GM12878 (cell line): ENCODE measurements around the gene NID1. TPM values are rescaled to one million over a fixed set of nuclear protein-coding genes. Genes with fewer than 3 reads are reported as not detected.

Source experiments
- ATAC-seq: fragments of 200-7000 bp; cut with Tn5 transposase; 3 replicates; pipeline ENCODE4 v1.9.1; 2020; ENCODE audit warnings: mild to moderate bottlenecking, moderate library complexity
- BruUV-seq: library from RNA; stranded (reverse); fragments of 400-500 nt; replicated peaks from 2 replicates; lab custom pipeline; 2021; lab: Mats Ljungman, UMichigan
- CTCF ChIA-PET: fragments of 300-600 bp; sonication (Branson Sonifier 250); formaldehyde crosslinking; extraction: SDS; loops from one replicate; lab custom pipeline; 2021; ENCODE audit warnings: inconsistent platforms; lab: Yijun Ruan, JAX
- POLR2A ChIA-PET: fragments of 350-600 bp; formaldehyde crosslinking; extraction: SDS; loops from one replicate; lab custom pipeline; 2021; ENCODE audit warnings: inconsistent platforms; lab: Charles Lee
- RAD21 ChIA-PET: fragments of 300-600 bp; sonication (Branson Sonifier 250); formaldehyde crosslinking; loops from one replicate; lab custom pipeline; 2023; ENCODE audit warnings: antibody characterized with exemption; ENCODE audit not compliant: unreplicated experiment; lab: Charles Lee
- SMC1A ChIA-PET: fragments of 300-600 bp; sonication (Branson Sonifier 250); formaldehyde crosslinking; loops from one replicate; lab custom pipeline; 2023; ENCODE audit not compliant: unreplicated experiment, uncharacterized antibody; lab: Charles Lee
- DNase-seq: peaks from one replicate; pipeline ENCODE4 v3.0.0-alpha.2; 2011; ENCODE audit warnings: low read depth, low spot score
- FAIRE-seq: peaks from 3 replicates; lab custom pipeline; 2011; peaks lifted over from hg19 to GRCh38; lab: Jason Lieb, UNC
- H2AFZ ChIP-seq: 2 replicates; pipeline ENCODE4 v1.6.0; 2011; ENCODE audit warnings: low read depth, low read length, control low read depth; ENCODE audit not compliant: control insufficient read depth
- H3K27ac ChIP-seq: 2 replicates; pipeline ENCODE4 v1.5.1; 2011; ENCODE audit warnings: control low read depth; ENCODE audit not compliant: control insufficient read depth, insufficient read depth
- H3K27me3 ChIP-seq, 2 experiments: replicated peaks in 1 of 2; 2 replicates each; pipeline versions ENCODE4 v1.6.0 to v1.6.1; 2011; ENCODE audit warnings: low read length in 1 of 2; ENCODE audit not compliant: control insufficient read depth in 2 of 2, insufficient read depth in 2 of 2
- H3K36me3 ChIP-seq, 2 experiments: 2 replicates each; pipeline ENCODE4 v1.5.1; 2011; ENCODE audit warnings: low read length in 1 of 2; ENCODE audit not compliant: control insufficient read depth in 2 of 2, insufficient read depth in 2 of 2
- H3K4me1 ChIP-seq: 2 replicates; pipeline ENCODE4 v1.6.1; 2011; ENCODE audit warnings: mild to moderate bottlenecking, low read length, moderate library complexity, mixed read lengths; ENCODE audit not compliant: control insufficient read depth, insufficient read depth
- H3K4me2 ChIP-seq: 2 replicates; pipeline ENCODE4 v1.6.0; 2011; ENCODE audit warnings: control low read depth; ENCODE audit not compliant: control insufficient read depth, insufficient read depth
- H3K4me3 ChIP-seq: fragments of 200-600 bp; sonication (generic); 2 replicates; pipeline ENCODE4 v1.5.1; 2016
- H3K79me2 ChIP-seq: 2 replicates; pipeline ENCODE4 v1.6.0; 2011; ENCODE audit warnings: low read length; ENCODE audit not compliant: control insufficient read depth, insufficient read depth
- H3K9ac ChIP-seq: 2 replicates; pipeline ENCODE4 v1.8.0; 2011; ENCODE audit warnings: low read length, control low read depth, mixed read lengths; ENCODE audit not compliant: control insufficient read depth, insufficient read depth
- H3K9me3 ChIP-seq: replicated peaks from 3 replicates; pipeline ENCODE4 v1.5.1; 2011; ENCODE audit warnings: mild to moderate bottlenecking, low read length; ENCODE audit not compliant: control insufficient read depth, insufficient read depth
- H4K20me1 ChIP-seq: 2 replicates; pipeline ENCODE4 v1.6.0; 2011; ENCODE audit not compliant: control insufficient read depth, insufficient read depth
- BRCA1 ChIP-seq: IDR thresholded peaks from 2 replicates; pipeline ENCODE4 v1.6.1; 2011; ENCODE audit warnings: low read depth, low read length, improper control_type of control experiment
- CBX3 ChIP-seq: fragments of 200-600 bp; sonication (generic); IDR thresholded peaks from 2 replicates; pipeline ENCODE4 v1.6.1; 2016; ENCODE audit warnings: low read depth, borderline replicate concordance
- CREB1 ChIP-seq: IDR thresholded peaks from 2 replicates; pipeline ENCODE4 v1.6.1; 2012; ENCODE audit warnings: low read depth, mild to moderate bottlenecking, inconsistent platforms
- GABPA ChIP-seq: IDR thresholded peaks from 2 replicates; pipeline ENCODE4 v1.6.1; 2014; ENCODE audit warnings: antibody characterized with exemption, low read depth, mild to moderate bottlenecking, inconsistent platforms
- GATAD2B ChIP-seq: fragments of 450-650 bp; conservative IDR thresholded peaks from 2 replicates; pipeline ENCODE4 v1.6.1; 2017; ENCODE audit warnings: low read depth, mild to moderate bottlenecking, moderate library complexity
- MYC ChIP-seq: IDR thresholded peaks from 2 replicates; pipeline ENCODE4 v1.6.1; 2011; ENCODE audit warnings: mild to moderate bottlenecking, low read length, moderate library complexity, inconsistent platforms; ENCODE audit not compliant: insufficient read depth, insufficient replicate concordance, insufficient read length, severe bottlenecking
- NFYA ChIP-seq: IDR thresholded peaks from 2 replicates; pipeline ENCODE4 v1.6.1; 2011; ENCODE audit warnings: low read depth, mild to moderate bottlenecking, low read length, improper control_type of control experiment, borderline replicate concordance
- RCOR1 ChIP-seq: conservative IDR thresholded peaks from 2 replicates; pipeline ENCODE4 v1.6.1; 2012; ENCODE audit warnings: low read depth, low read length, improper control_type of control experiment
- SIN3A ChIP-seq: IDR thresholded peaks from 2 replicates; pipeline ENCODE4 v1.6.1; 2012; ENCODE audit warnings: low read depth, low read length, improper control_type of control experiment
- SP1 ChIP-seq: IDR thresholded peaks from one replicate; pipeline ENCODE4 v1.6.1; 2011; ENCODE audit warnings: low read depth, low read length
- TARDBP ChIP-seq: IDR thresholded peaks from 2 replicates; pipeline ENCODE4 v1.6.1; 2016; ENCODE audit warnings: borderline replicate concordance
- WRNIP1 ChIP-seq: IDR thresholded peaks from 2 replicates; pipeline ENCODE4 v1.6.1; 2011; ENCODE audit warnings: low read depth, low read length, improper control_type of control experiment, borderline replicate concordance
- ZNF217 ChIP-seq: fragments of 450-650 bp; IDR thresholded peaks from 2 replicates; pipeline ENCODE4 v1.6.1; 2017; ENCODE audit warnings: antibody characterized with exemption, mild to moderate bottlenecking
- WGBS: methylation state at CpG from one replicate; pipeline ENCODE4 v1.1.6; 2016; ENCODE audit warnings: low lambda C conversion rate; ENCODE audit not compliant: insufficient replicate concordance, insufficient coverage; ENCODE audit errors: missing lambda C conversion rate; 5-methylcytosine and 5-hydroxymethylcytosine counted together
- in situ Hi-C: fragments of 300-500 bp; cut with MboI; formaldehyde crosslinking; loops from 9 replicates; pipeline ENCODE4 v1.14.3; 2018; ENCODE audit warnings: mixed read lengths
- intact Hi-C: fragments of 100-400 bp; cut with micrococcal nuclease; formaldehyde crosslinking; loops from one replicate; pipeline ENCODE4 v1.14.2; 2022; ENCODE audit not compliant: unreplicated experiment
- polyA plus RNA-seq, 11 experiments: library from polyadenylated mRNA; depleted of rRNA in 4 of 11; unstranded in 6 of 11; stranded (reverse) in 5 of 11; fragments of >200 nt; fragmentation: Nextera tagmentation in 4 of 11; fragmentation: Illumina TruSeq in 1 of 11; extraction: Ambion mirVana in 4 of 11; extraction: Trizol in 1 of 11; gene quantifications; 1 replicate in 1 of 11; 2 replicates in 10 of 11; pipeline versions ENCODE4 v1.2.1 to v1.2.3, GENCODE V29; 2011 to 2016; ENCODE audit warnings: inconsistent platforms in 2 of 11, missing spikeins in 2 of 11, low read depth in 1 of 11
- total RNA-seq, 4 experiments: library from RNA; depleted of rRNA in 3 of 4; stranded (reverse); fragments of >200 nt in 3 of 4; fragmentation: Illumina TruSeq in 1 of 4; extraction: Trizol in 1 of 4; gene quantifications; 2 replicates each; pipeline versions ENCODE4 v1.2.1 to v1.2.3, GENCODE V29; 2013 to 2021
- TF ChIP-seq, protein P1 (sequence below): IDR thresholded peaks from 2 replicates; pipeline ENCODE4 v1.6.1; 2012; ENCODE audit warnings: low read depth, low read length, improper control_type of control experiment
- TF ChIP-seq, protein P2 (sequence below): IDR thresholded peaks from 2 replicates; pipeline ENCODE4 v1.6.1; 2012; ENCODE audit warnings: low read depth, low read length, improper control_type of control experiment
- TF ChIP-seq, protein P3 (sequence below): fragments of 450-650 bp; formaldehyde crosslinking; IDR thresholded peaks from 2 replicates; pipeline ENCODE4 v1.5.0; 2022; ENCODE audit warnings: mild to moderate bottlenecking, missing genetic modification characterization
- TF ChIP-seq, protein P4 (sequence below): fragments of 150-350 bp; IDR thresholded peaks from 2 replicates; pipeline ENCODE4 v1.6.1; 2016; ENCODE audit warnings: low read depth, low read length

NID1 gene
- total and polyA plus RNA-seq, 10 of the 15 experiments (the other 5 are each of a cell fraction or from before 2014, with no cell fraction given): 4.2 to 25.7 (median 11.3) TPM

DNA sequence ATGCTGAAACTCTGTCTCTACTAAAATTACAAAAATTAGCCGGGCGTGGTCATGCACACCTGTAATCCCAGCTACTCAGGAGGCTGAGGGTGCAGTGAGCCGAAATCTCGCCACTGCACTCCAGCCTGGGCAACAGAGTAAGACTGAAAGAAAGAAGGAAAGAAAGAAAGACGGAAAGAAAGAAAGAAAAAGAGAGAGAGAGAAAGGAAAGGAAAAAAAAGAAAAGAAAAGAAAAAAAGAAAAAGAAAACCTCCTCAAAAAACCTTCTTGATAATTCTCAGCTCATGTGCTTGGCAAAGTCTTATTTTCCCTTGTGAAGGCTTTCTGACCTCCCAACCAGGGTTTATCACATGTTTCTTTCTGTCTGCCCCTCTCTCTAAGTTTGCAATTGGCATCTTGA lies 7.3 kb downstream of the NID1 start:
- intact Hi-C loops: no loop called here
- SMC1A ChIA-PET: interaction anchor here (1.1 to 3.5 kb wide), 7 partner anchors 9 to 215 kb away, joined by 3 to 17 read pairs (median 4); no protein-coding TSS in a partner anchor
- Histone ChIP-seq H3K4me1 (peaks cover 8% of the 10 kb centered on the region), H3K4me3 (no peak overlapping the region), H3K79me2 (peaks cover 32% of the 10 kb centered on the region), H2AFZ (no peak overlapping the region), H4K20me1 (no peaks in the 10 kb centered on the region), H3K9me3 (no peaks in the 10 kb centered on the region; the same call in 1 of the 3 replicates), H3K27ac (peak overlapping the region; percentile 68; the same call in 1 of the 2 replicates), H3K36me3 (no peaks in the 10 kb centered on the region), H3K9ac (no peak overlapping the region), H3K27me3 (no peaks in the 10 kb centered on the region), H3K4me2 (no peak overlapping the region)
- CTCF ChIA-PET: interaction anchor here (1.0 to 1.1 kb wide), 3 partner anchors 10 to 85 kb away, joined by 3 to 7 read pairs (median 4); no protein-coding TSS in a partner anchor
- in situ Hi-C loops: no loop called here
- WGBS: 86% methylated on average over 5 of the region's 5 CpGs
- RAD21 ChIA-PET: interaction anchor here (1.0 to 2.0 kb wide), 3 partner anchors 9 to 86 kb away, joined by 3 to 13 read pairs (median 5); no protein-coding TSS in a partner anchor
- BruUV-seq: no TSS peak
- DNase-seq (no peak), FAIRE-seq (no peak), ATAC-seq (no peak)
- POLR2A ChIA-PET: interaction anchor here (1.1 to 1.9 kb wide), 3 partner anchors 10 to 192 kb away, joined by 3 to 8 read pairs (median 5); no protein-coding TSS in a partner anchor
- TF ChIP-seq TARDBP (no peak), MYC (no peak), SP1 (no peak), WRNIP1 (no peak), GATAD2B (no peak), SIN3A (no peak), RCOR1 (no peak), CREB1 (no peak), NFYA (no peak), BRCA1 (no peak), GABPA (no peak), CBX3 (no peak), ZNF217 (no peak)
- TF ChIP-seq, protein P1, sequence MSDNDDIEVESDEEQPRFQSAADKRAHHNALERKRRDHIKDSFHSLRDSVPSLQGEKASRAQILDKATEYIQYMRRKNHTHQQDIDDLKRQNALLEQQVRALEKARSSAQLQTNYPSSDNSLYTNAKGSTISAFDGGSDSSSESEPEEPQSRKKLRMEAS: no peak
- TF ChIP-seq, protein P2, sequence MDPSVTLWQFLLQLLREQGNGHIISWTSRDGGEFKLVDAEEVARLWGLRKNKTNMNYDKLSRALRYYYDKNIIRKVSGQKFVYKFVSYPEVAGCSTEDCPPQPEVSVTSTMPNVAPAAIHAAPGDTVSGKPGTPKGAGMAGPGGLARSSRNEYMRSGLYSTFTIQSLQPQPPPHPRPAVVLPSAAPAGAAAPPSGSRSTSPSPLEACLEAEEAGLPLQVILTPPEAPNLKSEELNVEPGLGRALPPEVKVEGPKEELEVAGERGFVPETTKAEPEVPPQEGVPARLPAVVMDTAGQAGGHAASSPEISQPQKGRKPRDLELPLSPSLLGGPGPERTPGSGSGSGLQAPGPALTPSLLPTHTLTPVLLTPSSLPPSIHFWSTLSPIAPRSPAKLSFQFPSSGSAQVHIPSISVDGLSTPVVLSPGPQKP: no peak
- TF ChIP-seq, protein P3, sequence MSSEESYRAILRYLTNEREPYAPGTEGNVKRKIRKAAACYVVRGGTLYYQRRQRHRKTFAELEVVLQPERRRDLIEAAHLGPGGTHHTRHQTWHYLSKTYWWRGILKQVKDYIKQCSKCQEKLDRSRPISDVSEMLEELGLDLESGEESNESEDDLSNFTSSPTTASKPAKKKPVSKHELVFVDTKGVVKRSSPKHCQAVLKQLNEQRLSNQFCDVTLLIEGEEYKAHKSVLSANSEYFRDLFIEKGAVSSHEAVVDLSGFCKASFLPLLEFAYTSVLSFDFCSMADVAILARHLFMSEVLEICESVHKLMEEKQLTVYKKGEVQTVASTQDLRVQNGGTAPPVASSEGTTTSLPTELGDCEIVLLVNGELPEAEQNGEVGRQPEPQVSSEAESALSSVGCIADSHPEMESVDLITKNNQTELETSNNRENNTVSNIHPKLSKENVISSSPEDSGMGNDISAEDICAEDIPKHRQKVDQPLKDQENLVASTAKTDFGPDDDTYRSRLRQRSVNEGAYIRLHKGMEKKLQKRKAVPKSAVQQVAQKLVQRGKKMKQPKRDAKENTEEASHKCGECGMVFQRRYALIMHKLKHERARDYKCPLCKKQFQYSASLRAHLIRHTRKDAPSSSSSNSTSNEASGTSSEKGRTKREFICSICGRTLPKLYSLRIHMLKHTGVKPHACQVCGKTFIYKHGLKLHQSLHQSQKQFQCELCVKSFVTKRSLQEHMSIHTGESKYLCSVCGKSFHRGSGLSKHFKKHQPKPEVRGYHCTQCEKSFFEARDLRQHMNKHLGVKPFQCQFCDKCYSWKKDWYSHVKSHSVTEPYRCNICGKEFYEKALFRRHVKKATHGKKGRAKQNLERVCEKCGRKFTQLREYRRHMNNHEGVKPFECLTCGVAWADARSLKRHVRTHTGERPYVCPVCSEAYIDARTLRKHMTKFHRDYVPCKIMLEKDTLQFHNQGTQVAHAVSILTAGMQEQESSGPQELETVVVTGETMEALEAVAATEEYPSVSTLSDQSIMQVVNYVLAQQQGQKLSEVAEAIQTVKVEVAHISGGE: no peak
- TF ChIP-seq, protein P4, sequence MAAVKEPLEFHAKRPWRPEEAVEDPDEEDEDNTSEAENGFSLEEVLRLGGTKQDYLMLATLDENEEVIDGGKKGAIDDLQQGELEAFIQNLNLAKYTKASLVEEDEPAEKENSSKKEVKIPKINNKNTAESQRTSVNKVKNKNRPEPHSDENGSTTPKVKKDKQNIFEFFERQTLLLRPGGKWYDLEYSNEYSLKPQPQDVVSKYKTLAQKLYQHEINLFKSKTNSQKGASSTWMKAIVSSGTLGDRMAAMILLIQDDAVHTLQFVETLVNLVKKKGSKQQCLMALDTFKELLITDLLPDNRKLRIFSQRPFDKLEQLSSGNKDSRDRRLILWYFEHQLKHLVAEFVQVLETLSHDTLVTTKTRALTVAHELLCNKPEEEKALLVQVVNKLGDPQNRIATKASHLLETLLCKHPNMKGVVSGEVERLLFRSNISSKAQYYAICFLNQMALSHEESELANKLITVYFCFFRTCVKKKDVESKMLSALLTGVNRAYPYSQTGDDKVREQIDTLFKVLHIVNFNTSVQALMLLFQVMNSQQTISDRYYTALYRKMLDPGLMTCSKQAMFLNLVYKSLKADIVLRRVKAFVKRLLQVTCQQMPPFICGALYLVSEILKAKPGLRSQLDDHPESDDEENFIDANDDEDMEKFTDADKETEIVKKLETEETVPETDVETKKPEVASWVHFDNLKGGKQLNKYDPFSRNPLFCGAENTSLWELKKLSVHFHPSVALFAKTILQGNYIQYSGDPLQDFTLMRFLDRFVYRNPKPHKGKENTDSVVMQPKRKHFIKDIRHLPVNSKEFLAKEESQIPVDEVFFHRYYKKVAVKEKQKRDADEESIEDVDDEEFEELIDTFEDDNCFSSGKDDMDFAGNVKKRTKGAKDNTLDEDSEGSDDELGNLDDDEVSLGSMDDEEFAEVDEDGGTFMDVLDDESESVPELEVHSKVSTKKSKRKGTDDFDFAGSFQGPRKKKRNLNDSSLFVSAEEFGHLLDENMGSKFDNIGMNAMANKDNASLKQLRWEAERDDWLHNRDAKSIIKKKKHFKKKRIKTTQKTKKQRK: no peak
